T-cell (primary cell): ENCODE data around the gene STEAP3. TPM values are rescaled to one million over a fixed set of nuclear protein-coding genes. Genes with fewer than 3 reads are reported as not detected.

Experiments
- ATAC-seq, 4 experiments: fragments of 200-7000 bp in 3 of 4; fragments of 150-1000 bp in 1 of 4; cut with Tn5 transposase; replicated peaks in 1 of 4; 1 replicate in 3 of 4; 2 replicates in 1 of 4; pipeline ENCODE4 v1.10.0; 2021; ENCODE audit warnings: moderate library complexity in 3 of 4, mild to moderate bottlenecking in 2 of 4, moderate number of reproducible peaks in 1 of 4
- CTCF ChIA-PET, 2 donors: fragments of 300-600 bp; sonication (Branson Sonifier 250); formaldehyde crosslinking; loops; one replicate each; lab custom pipeline; 2022; ENCODE audit warnings: antibody characterized with exemption in 2 of 2; lab: Charles Lee
- POLR2A ChIA-PET, 2 donors: fragments of 300-600 bp; sonication (Branson Sonifier 250); formaldehyde crosslinking; loops; one replicate each; lab custom pipeline; 2022; ENCODE audit warnings: antibody characterized with exemption in 2 of 2; lab: Charles Lee
- DNase-seq, 35 experiments: peaks; one replicate each; pipeline versions ENCODE4 v3.0.0 to v3.0.0-alpha.2; 2013 to 2023
- H3K27ac ChIP-seq: one replicate; pipeline ENCODE4 v1.5.1; 2013; ENCODE audit warnings: low read length
- H3K27me3 ChIP-seq, 2 experiments: replicated peaks in 1 of 2; 1 replicate in 1 of 2; 2 replicates in 1 of 2; pipeline versions ENCODE4 v1.6.1 to v1.7.0; 2013; ENCODE audit warnings: low read length in 1 of 2, mixed read lengths in 1 of 2; ENCODE audit not compliant: control insufficient read depth in 2 of 2, insufficient read depth in 2 of 2; ENCODE audit errors: extremely low read depth in 1 of 2
- H3K36me3 ChIP-seq, 2 donors: 1 replicate in 1 of 2; 2 replicates in 1 of 2; pipeline versions ENCODE4 v1.6.1 to v1.7.0; 2013; ENCODE audit warnings: low read length in 1 of 2; ENCODE audit not compliant: control insufficient read depth in 2 of 2, insufficient read depth in 1 of 2; ENCODE audit errors: extremely low read depth in 1 of 2
- H3K4me1 ChIP-seq, 2 experiments: 1 replicate in 1 of 2; 2 replicates in 1 of 2; pipeline versions ENCODE4 v1.6.1 to v1.7.0; 2013; ENCODE audit warnings: low read length in 2 of 2, mixed read lengths in 1 of 2; ENCODE audit not compliant: insufficient read depth in 2 of 2, control insufficient read depth in 1 of 2; ENCODE audit errors: extremely low read depth in 1 of 2
- H3K4me3 ChIP-seq, 2 donors: 1 replicate in 1 of 2; 2 replicates in 1 of 2; pipeline versions ENCODE4 v1.5.1 to v1.7.0; 2013; ENCODE audit warnings: mild to moderate bottlenecking in 2 of 2, low read length in 1 of 2, moderate library complexity in 1 of 2; ENCODE audit not compliant: control insufficient read depth in 1 of 2; ENCODE audit errors: extremely low read depth in 1 of 2
- H3K9me3 ChIP-seq: 2 replicates; pipeline ENCODE4 v1.7.0; 2013
- H3K27ac Mint-ChIP-seq, 2 donors: one replicate each; pipeline ENCODE4 v1.8.0; 2020 to 2021; ENCODE audit warnings: mild to moderate bottlenecking in 2 of 2, mixed read lengths in 2 of 2
- H3K27me3 Mint-ChIP-seq, 2 donors: one replicate each; pipeline ENCODE4 v1.8.0; 2021 to 2022; ENCODE audit warnings: mixed read lengths in 2 of 2
- H3K36me3 Mint-ChIP-seq: one replicate; pipeline ENCODE4 v1.8.0; 2021; ENCODE audit warnings: mixed read lengths
- H3K4me1 Mint-ChIP-seq, 3 donors: one replicate each; pipeline ENCODE4 v1.8.0; 2020 to 2022; ENCODE audit warnings: mixed read lengths in 3 of 3, mild to moderate bottlenecking in 1 of 3
- H3K4me3 Mint-ChIP-seq, 3 donors: one replicate each; pipeline ENCODE4 v1.8.0; 2020 to 2022; ENCODE audit warnings: mild to moderate bottlenecking in 3 of 3, mixed read lengths in 3 of 3, moderate library complexity in 3 of 3
- H3K9me3 Mint-ChIP-seq, 3 donors: one replicate each; pipeline ENCODE4 v1.8.0; 2020 to 2022; ENCODE audit warnings: mixed read lengths in 3 of 3
- WGBS: methylation state at CpG from one replicate; pipeline ENCODE4 v1.1.5; 2013; ENCODE audit warnings: missing lambda C conversion rate; ENCODE audit not compliant: insufficient coverage; 5-methylcytosine and 5-hydroxymethylcytosine counted together
- total RNA-seq, 35 experiments: library from RNA in 6 of 35; stranded (reverse) in 6 of 35; fragments of 120-200 nt in 1 of 35; gene quantifications; one replicate each; pipeline versions ENCODE4 v1.2.1 to v1.2.4 and lab custom pipeline; 2013 to 2026

STEAP3 gene
- total RNA-seq, 5 donors from 2014 or later (not counting 1 experiment from before 2014, with no cell fraction given): 0.20 to 0.46 (median 0.23) TPM

DNA sequence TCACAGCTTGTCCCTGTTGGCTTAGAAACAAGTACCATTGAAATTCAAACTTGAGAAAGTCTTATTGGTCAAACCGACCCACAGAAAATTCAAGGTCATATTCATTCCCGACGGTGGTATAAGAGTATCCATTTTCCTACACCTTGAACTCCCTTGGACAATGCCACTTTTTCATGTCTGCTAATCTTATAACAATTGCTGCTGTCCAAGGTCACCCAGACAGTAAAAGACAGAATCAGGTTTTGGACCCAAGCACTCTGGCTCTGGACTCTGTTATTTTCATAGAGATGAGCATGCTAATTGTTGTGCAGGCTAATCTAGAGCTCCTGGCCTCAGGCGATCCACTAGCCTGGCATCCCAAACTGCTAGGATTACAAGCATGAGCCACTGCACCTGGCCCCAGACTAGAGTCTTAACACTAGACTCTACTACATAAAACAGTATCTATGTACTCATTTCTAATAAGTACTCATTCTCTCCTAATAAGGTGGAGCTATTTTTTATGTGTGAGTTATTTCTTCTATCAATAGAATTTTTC, 85.2 kb downstream of the STEAP3 start:
- H3K4me1 ChIP-seq: no peaks in the 10 kb centered on the region
- Mint-ChIP-seq H3K27me3 (no peaks in the 10 kb centered on the region), H3K4me1 (no peaks in the 10 kb centered on the region), H3K36me3 (peaks cover 23% of the 10 kb centered on the region), H3K4me3 (no peak overlapping the region), H3K9me3 (no peaks in the 10 kb centered on the region), H3K27ac (no peak overlapping the region)
- DNase-seq (no peak), ATAC-seq (no peak)
- H3K9me3 ChIP-seq: no peaks in the 10 kb centered on the region
- H3K27ac ChIP-seq: no peak overlapping the region
- WGBS: 100% methylated on average over 2 of the region's 4 CpGs
- no peaks in the 10 kb centered on the region for H3K27me3 ChIP-seq
- ChIA-PET CTCF (interaction anchor here in 1 of 2 donors (0.7 kb wide), 1 partner anchor 424 kb away, joined by 4 read pairs; no protein-coding TSS in a partner anchor), POLR2A (no interaction called here)
- H3K36me3 ChIP-seq: no peaks in the 10 kb centered on the region
- H3K4me3 ChIP-seq: no peak overlapping the region

DNA sequence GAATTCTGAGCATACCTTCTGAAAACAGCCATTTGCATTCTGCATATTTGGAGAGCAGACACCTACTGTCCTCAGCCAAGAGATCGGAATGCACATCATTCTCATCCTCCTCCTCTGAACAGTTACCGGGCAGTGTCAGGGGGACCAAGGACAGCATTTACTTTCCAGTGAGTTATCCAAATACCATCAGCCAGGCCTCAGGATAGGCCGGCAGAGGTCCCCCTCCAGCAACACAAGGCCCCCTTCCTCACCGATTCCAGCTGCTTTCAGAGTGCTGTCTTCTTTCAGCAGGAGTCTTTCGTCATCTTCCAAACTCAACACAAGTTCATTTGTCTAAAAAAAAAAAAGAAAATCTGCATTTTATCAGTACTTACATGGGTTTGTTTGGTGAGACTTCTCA, 87.7 kb downstream of the STEAP3 start:
- WGBS: 100% methylated on average over 2 of the region's 5 CpGs
- H3K27me3 Mint-ChIP-seq: no peaks in the 10 kb centered on the region
- no peak for DNase-seq
- Histone ChIP-seq H3K36me3 (no peaks in the 10 kb centered on the region), H3K27me3 (no peaks in the 10 kb centered on the region), H3K9me3 (no peaks in the 10 kb centered on the region), H3K27ac (no peak overlapping the region), H3K4me1 (no peaks in the 10 kb centered on the region), H3K4me3 (no peak overlapping the region)
- H3K9me3 Mint-ChIP-seq: no peaks in the 10 kb centered on the region
- POLR2A ChIA-PET: no interaction called here
- no peak overlapping the region for H3K27ac Mint-ChIP-seq
- CTCF ChIA-PET: no interaction called here
- no peak overlapping the region for H3K4me3 Mint-ChIP-seq
- no peak for ATAC-seq
- H3K36me3 Mint-ChIP-seq: peaks cover 24% of the 10 kb centered on the region
- H3K4me1 Mint-ChIP-seq: no peaks in the 10 kb centered on the region

DNA sequence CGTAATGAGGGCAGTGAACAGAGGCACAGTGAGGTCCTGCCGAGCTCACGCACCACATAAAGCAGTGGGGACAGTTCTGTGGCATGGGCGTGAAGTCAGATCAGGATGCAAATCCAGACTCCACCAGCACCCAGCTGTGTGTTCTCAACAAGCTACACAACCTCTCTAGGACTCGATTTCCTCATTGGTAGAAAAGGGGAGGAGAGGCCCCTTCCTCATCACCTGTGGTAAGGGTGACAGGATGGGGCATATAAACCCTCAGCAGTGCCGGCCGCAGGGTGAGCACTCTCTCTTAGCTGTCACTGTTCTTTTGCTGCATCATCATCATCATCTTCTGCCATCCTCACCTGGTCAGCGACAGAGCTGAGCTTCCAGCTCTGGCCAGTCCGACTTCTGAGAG, 88.2 kb downstream of the STEAP3 start:
- 92% methylated on average over 3 of the region's 9 CpGs for WGBS
- Histone ChIP-seq H3K36me3 (no peaks in the 10 kb centered on the region), H3K4me1 (no peaks in the 10 kb centered on the region), H3K27ac (no peak overlapping the region), H3K4me3 (no peak overlapping the region), H3K27me3 (no peaks in the 10 kb centered on the region), H3K9me3 (no peaks in the 10 kb centered on the region)
- Mint-ChIP-seq H3K27ac (no peak overlapping the region), H3K9me3 (no peaks in the 10 kb centered on the region), H3K4me3 (no peak overlapping the region), H3K4me1 (no peaks in the 10 kb centered on the region), H3K36me3 (peaks cover 24% of the 10 kb centered on the region), H3K27me3 (no peaks in the 10 kb centered on the region)
- CTCF ChIA-PET: no interaction called here
- DNase-seq (no peak), ATAC-seq (no peak)
- POLR2A ChIA-PET: no interaction called here

Other genes with a start within 250 kb of the STEAP3 start
- gene C1QL2, start 65.1 kb upstream of the STEAP3 start, total RNA-seq: not detected
- gene C2orf76, start 143.0 kb downstream of the STEAP3 start, total RNA-seq: 1 to 10 TPM; 5.2 to 9.0 (median 7.4) TPM
- 10 to 100 TPM; 33.4 to 55.5 (median 44.3) TPM for gene DBI, start 143.1 kb downstream of the STEAP3 start, total RNA-seq
- gene TMEM37, start 208.0 kb downstream of the STEAP3 start, total RNA-seq: under 1 TPM in 2 of 5 donors, not detected in 3; 0.44 to 0.60 TPM